Peyer's patch (tissue), 4 donors: ENCODE data around the gene IDH3G.

Experiments used
- CTCF ChIP-seq, 6 experiments: fragments of 450-650 bp in 4 of 6; fragments of 200-600 bp in 2 of 6; sonication (generic) in 1 of 6; IDR thresholded peaks; one replicate each; pipeline ENCODE4 v1.5.1; 2017 to 2019; ENCODE audit warnings: antibody characterized with exemption in 6 of 6, mild to moderate bottlenecking in 3 of 6, moderate library complexity in 1 of 6
- POLR2A ChIP-seq, 2 donors: fragments of 450-650 bp; IDR thresholded peaks; one replicate each; pipeline ENCODE4 v1.5.1; 2017; ENCODE audit warnings: antibody characterized with exemption in 2 of 2, mild to moderate bottlenecking in 2 of 2, moderate library complexity in 2 of 2

- no peak for TF ChIP-seq CTCF (IDR thresholded peaks at IDR 0.05)
- TF ChIP-seq POLR2A (IDR thresholded peaks at IDR 0.05) = no peak
Measured at GRCh38 chrX:153794897-153795816, 982 bp upstream of the IDH3G start.
